SK-N-SH treated with all-trans-retinoic acid at 6 μM for 48 hours (cell line): ENCODE results near the gene RNPEPL1.

Experiments used
- ARNTL ChIP-seq: fragments of 450-650 bp; formaldehyde crosslinking; IDR thresholded peaks from 2 replicates; pipeline ENCODE4 v1.5.0; 2020; ENCODE audit warnings: low read depth, mild to moderate bottlenecking, moderate library complexity, borderline replicate concordance
- CSDC2 ChIP-seq: fragments of 250-450 bp; sonication (Bioruptor Pico); IDR thresholded peaks from 2 replicates; pipeline ENCODE4 v1.5.0; 2020; ENCODE audit warnings: mild to moderate bottlenecking, moderate library complexity
- ESRRG ChIP-seq: fragments of 250-450 bp; sonication (Bioruptor Pico); IDR thresholded peaks from 2 replicates; pipeline ENCODE4 v1.6.1; 2021; ENCODE audit warnings: mild to moderate bottlenecking
- ISL1 ChIP-seq: fragments of 250-450 bp; sonication (Bioruptor Pico); IDR thresholded peaks from 2 replicates; pipeline ENCODE4 v2.1.2; 2022; ENCODE audit warnings: mild to moderate bottlenecking, moderate library complexity
- OSR1 ChIP-seq: fragments of 250-450 bp; sonication (Bioruptor Pico); IDR thresholded peaks from 2 replicates; pipeline ENCODE4 v1.8.0; 2022; ENCODE audit warnings: moderate library complexity, mild to moderate bottlenecking, inconsistent platforms
- PPARA ChIP-seq: fragments of 250-450 bp; sonication (Bioruptor Pico); IDR thresholded peaks from 2 replicates; pipeline ENCODE4 v1.5.0; 2020; ENCODE audit warnings: mild to moderate bottlenecking, borderline replicate concordance
- RARB ChIP-seq: fragments of 250-450 bp; sonication (Bioruptor Pico); IDR thresholded peaks from 2 replicates; pipeline ENCODE4 v1.8.0; 2021; ENCODE audit warnings: mild to moderate bottlenecking, moderate library complexity
- ZFP3 ChIP-seq: fragments of 250-450 bp; sonication (Bioruptor Pico); IDR thresholded peaks from 2 replicates; pipeline ENCODE4 v1.5.0; 2020; ENCODE audit warnings: mild to moderate bottlenecking, moderate library complexity
- ZFP30 ChIP-seq: fragments of 450-650 bp; formaldehyde crosslinking; IDR thresholded peaks from 2 replicates; pipeline ENCODE4 v1.5.0; 2022; ENCODE audit warnings: mild to moderate bottlenecking, moderate library complexity
- ZNF70 ChIP-seq: fragments of 450-650 bp; formaldehyde crosslinking; IDR thresholded peaks from 2 replicates; pipeline ENCODE4 v1.5.0; 2020; ENCODE audit warnings: mild to moderate bottlenecking, moderate library complexity
- TF ChIP-seq, protein P1 (sequence below): fragments of 250-450 bp; sonication (Bioruptor Pico); IDR thresholded peaks from 2 replicates; pipeline ENCODE4 v1.8.0; 2020; ENCODE audit warnings: mild to moderate bottlenecking, moderate library complexity, borderline replicate concordance
- TF ChIP-seq, protein P2 (sequence below): fragments of 250-450 bp; sonication (Bioruptor Pico); IDR thresholded peaks from 2 replicates; pipeline ENCODE4 v1.5.1; 2021; ENCODE audit warnings: mild to moderate bottlenecking, moderate library complexity

DNA sequence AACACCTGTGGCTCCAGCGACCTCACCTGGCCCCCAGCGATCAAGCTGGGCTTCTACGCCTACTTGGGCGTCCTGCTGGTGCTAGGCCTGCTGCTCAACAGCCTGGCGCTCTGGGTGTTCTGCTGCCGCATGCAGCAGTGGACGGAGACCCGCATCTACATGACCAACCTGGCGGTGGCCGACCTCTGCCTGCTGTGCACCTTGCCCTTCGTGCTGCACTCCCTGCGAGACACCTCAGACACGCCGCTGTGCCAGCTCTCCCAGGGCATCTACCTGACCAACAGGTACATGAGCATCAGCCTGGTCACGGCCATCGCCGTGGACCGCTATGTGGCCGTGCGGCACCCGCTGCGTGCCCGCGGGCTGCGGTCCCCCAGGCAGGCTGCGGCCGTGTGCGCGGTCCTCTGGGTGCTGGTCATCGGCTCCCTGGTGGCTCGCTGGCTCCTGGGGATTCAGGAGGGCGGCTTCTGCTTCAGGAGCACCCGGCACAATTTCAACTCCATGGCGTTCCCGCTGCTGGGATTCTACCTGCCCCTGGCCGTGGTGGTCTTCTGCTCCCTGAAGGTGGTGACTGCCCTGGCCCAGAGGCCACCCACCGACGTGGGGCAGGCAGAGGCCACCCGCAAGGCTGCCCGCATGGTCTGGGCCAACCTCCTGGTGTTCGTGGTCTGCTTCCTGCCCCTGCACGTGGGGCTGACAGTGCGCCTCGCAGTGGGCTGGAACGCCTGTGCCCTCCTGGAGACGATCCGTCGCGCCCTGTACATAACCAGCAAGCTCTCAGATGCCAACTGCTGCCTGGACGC, 61.9 kb downstream of the RNPEPL1 start:
- TF ChIP-seq ARNTL (CRISPR knock-in tag) (no peak), ZFP30 (no peak), CSDC2 (CRISPR knock-in tag) (no peak), OSR1 (no peak), ESRRG (CRISPR knock-in tag) (no peak), PPARA (CRISPR knock-in tag) (no peak), ZFP3 (CRISPR knock-in tag) (no peak), RARB (CRISPR knock-in tag) (no peak), ISL1 (no peak), ZNF70 (no peak)
- TF ChIP-seq, protein P1, sequence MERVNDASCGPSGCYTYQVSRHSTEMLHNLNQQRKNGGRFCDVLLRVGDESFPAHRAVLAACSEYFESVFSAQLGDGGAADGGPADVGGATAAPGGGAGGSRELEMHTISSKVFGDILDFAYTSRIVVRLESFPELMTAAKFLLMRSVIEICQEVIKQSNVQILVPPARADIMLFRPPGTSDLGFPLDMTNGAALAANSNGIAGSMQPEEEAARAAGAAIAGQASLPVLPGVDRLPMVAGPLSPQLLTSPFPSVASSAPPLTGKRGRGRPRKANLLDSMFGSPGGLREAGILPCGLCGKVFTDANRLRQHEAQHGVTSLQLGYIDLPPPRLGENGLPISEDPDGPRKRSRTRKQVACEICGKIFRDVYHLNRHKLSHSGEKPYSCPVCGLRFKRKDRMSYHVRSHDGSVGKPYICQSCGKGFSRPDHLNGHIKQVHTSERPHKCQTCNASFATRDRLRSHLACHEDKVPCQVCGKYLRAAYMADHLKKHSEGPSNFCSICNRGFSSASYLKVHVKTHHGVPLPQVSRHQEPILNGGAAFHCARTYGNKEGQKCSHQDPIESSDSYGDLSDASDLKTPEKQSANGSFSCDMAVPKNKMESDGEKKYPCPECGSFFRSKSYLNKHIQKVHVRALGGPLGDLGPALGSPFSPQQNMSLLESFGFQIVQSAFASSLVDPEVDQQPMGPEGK (CRISPR knock-in tag) = no peak
- TF ChIP-seq, protein P2, sequence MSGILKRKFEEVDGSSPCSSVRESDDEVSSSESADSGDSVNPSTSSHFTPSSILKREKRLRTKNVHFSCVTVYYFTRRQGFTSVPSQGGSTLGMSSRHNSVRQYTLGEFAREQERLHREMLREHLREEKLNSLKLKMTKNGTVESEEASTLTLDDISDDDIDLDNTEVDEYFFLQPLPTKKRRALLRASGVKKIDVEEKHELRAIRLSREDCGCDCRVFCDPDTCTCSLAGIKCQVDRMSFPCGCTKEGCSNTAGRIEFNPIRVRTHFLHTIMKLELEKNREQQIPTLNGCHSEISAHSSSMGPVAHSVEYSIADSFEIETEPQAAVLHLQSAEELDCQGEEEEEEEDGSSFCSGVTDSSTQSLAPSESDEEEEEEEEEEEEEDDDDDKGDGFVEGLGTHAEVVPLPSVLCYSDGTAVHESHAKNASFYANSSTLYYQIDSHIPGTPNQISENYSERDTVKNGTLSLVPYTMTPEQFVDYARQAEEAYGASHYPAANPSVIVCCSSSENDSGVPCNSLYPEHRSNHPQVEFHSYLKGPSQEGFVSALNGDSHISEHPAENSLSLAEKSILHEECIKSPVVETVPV = no peak
